GM23338 (cell line): ENCODE data around the gene PFDN4. TPM values are rescaled to one million over a fixed set of nuclear protein-coding genes. Genes with fewer than 3 reads are reported as not detected.

Source experiments
- ATAC-seq: fragments of 200-7000 bp; cut with Tn5 transposase; 3 replicates; pipeline ENCODE4 v1.9.1; 2020
- DNase-seq: peaks from one replicate; pipeline ENCODE4 v3.0.0-alpha.2; 2015; ENCODE audit warnings: low spot score
- H2AFZ ChIP-seq: fragments of 200-600 bp; sonication (generic); 2 replicates; pipeline ENCODE4 v1.8.0; 2016; ENCODE audit warnings: antibody characterized with exemption, mild to moderate bottlenecking, moderate library complexity
- H3F3A ChIP-seq: fragments of 200-600 bp; sonication (generic); replicated peaks from 2 replicates; pipeline ENCODE4 v1.8.0; 2017; ENCODE audit warnings: antibody characterized with exemption, mixed run types, low read depth
- H3K27ac ChIP-seq: fragments of 200-600 bp; sonication (generic); 2 replicates; pipeline ENCODE4 v1.6.1; 2016; ENCODE audit warnings: low read depth
- H3K27me3 ChIP-seq: fragments of 200-600 bp; sonication (generic); 2 replicates; pipeline ENCODE4 v1.8.0; 2016; ENCODE audit warnings: mild to moderate bottlenecking, mixed run types, moderate library complexity; ENCODE audit not compliant: insufficient read depth
- H3K36me3 ChIP-seq: fragments of 200-600 bp; sonication (generic); 2 replicates; pipeline ENCODE4 v1.8.0; 2016; ENCODE audit warnings: mild to moderate bottlenecking; ENCODE audit not compliant: insufficient read depth
- H3K4me1 ChIP-seq: fragments of 200-600 bp; sonication (generic); 2 replicates; pipeline ENCODE4 v1.8.0; 2016; ENCODE audit warnings: mild to moderate bottlenecking, moderate library complexity; ENCODE audit not compliant: insufficient read depth
- H3K4me2 ChIP-seq: fragments of 200-600 bp; sonication (generic); 2 replicates; pipeline ENCODE4 v1.7.1; 2017; ENCODE audit warnings: mixed run types
- H3K4me3 ChIP-seq: fragments of 200-600 bp; sonication (generic); 2 replicates; pipeline ENCODE4 v1.6.1; 2016; ENCODE audit warnings: mixed run types
- H3K79me2 ChIP-seq: fragments of 200-600 bp; sonication (generic); replicated peaks from 2 replicates; pipeline ENCODE4 v1.8.0; 2017; ENCODE audit warnings: mild to moderate bottlenecking; ENCODE audit not compliant: insufficient read depth
- H3K9me2 ChIP-seq: fragments of 200-600 bp; sonication (generic); 2 replicates; pipeline ENCODE4 v1.8.0; 2017; ENCODE audit not compliant: insufficient read depth
- H4K20me1 ChIP-seq: fragments of 200-600 bp; sonication (generic); replicated peaks from 2 replicates; pipeline ENCODE4 v1.8.0; 2017; ENCODE audit warnings: mild to moderate bottlenecking; ENCODE audit not compliant: insufficient read depth
- H3K27ac Mint-ChIP-seq: 2 replicates; pipeline ENCODE4 v1.8.0; 2020; ENCODE audit warnings: inconsistent platforms, mild to moderate bottlenecking, moderate library complexity, mixed read lengths
- H3K27me3 Mint-ChIP-seq: 3 replicates; pipeline ENCODE4 v1.8.0; 2022; ENCODE audit warnings: low read depth, mild to moderate bottlenecking, moderate library complexity, mixed read lengths, inconsistent platforms; ENCODE audit not compliant: insufficient read depth, poor library complexity
- H3K36me3 Mint-ChIP-seq: 3 replicates; pipeline ENCODE4 v1.8.0; 2021; ENCODE audit warnings: low read depth, mild to moderate bottlenecking, inconsistent platforms, moderate library complexity, mixed read lengths
- H3K4me1 Mint-ChIP-seq: 3 replicates; pipeline ENCODE4 v1.8.0; 2020; ENCODE audit warnings: mild to moderate bottlenecking, inconsistent platforms, mixed read lengths
- H3K4me3 Mint-ChIP-seq: 3 replicates; pipeline ENCODE4 v1.8.0; 2021; ENCODE audit warnings: moderate library complexity, mild to moderate bottlenecking, inconsistent platforms, mixed read lengths
- H3K9me3 Mint-ChIP-seq: 3 replicates; pipeline ENCODE4 v1.8.0; 2020; ENCODE audit warnings: moderate library complexity, mild to moderate bottlenecking, inconsistent platforms, mixed read lengths
- CREB1 ChIP-seq: fragments of 250-450 bp; sonication (Bioruptor Pico); IDR thresholded peaks from 2 replicates; pipeline ENCODE4 v1.5.0; 2020; ENCODE audit warnings: low read depth, mild to moderate bottlenecking, moderate library complexity
- CTCF ChIP-seq, 2 experiments: fragments of 200-600 bp in 1 of 2; sonication (generic) in 1 of 2; conservative IDR thresholded peaks; 2 replicates each; pipeline versions ENCODE4 v1.5.1 to v1.6.1; 2016 to 2017; ENCODE audit warnings: antibody characterized with exemption in 2 of 2, low read depth in 2 of 2, mild to moderate bottlenecking in 2 of 2, moderate library complexity in 1 of 2
- ETS1 ChIP-seq: IDR thresholded peaks from 2 replicates; pipeline ENCODE4 v1.6.1; 2016; ENCODE audit warnings: antibody characterized with exemption
- EZH2 ChIP-seq: fragments of 200-600 bp; sonication (generic); IDR thresholded peaks from one replicate; pipeline ENCODE4 v1.8.0; 2017; ENCODE audit warnings: antibody characterized with exemption, mild to moderate bottlenecking, low read depth; ENCODE audit not compliant: unreplicated experiment
- EZH2phosphoT487 ChIP-seq: fragments of 200-600 bp; sonication (generic); IDR thresholded peaks from one replicate; pipeline ENCODE4 v1.8.1; 2018; ENCODE audit warnings: antibody characterized with exemption; ENCODE audit not compliant: unreplicated experiment
- JUNB ChIP-seq: IDR thresholded peaks from one replicate; pipeline ENCODE4 v1.6.1; 2016; ENCODE audit warnings: antibody characterized with exemption; ENCODE audit not compliant: unreplicated experiment
- NANOG ChIP-seq: IDR thresholded peaks from 2 replicates; pipeline ENCODE4 v1.6.1; 2016; ENCODE audit warnings: antibody characterized with exemption, borderline replicate concordance
- POLR2AphosphoS5 ChIP-seq: IDR thresholded peaks from 2 replicates; pipeline ENCODE4 v1.6.1; 2016; ENCODE audit warnings: antibody characterized with exemption, low read depth
- REST ChIP-seq: IDR thresholded peaks from one replicate; pipeline ENCODE4 v1.6.1; 2018; ENCODE audit warnings: antibody characterized with exemption; ENCODE audit not compliant: unreplicated experiment
- ZNF114 ChIP-seq: fragments of 250-450 bp; sonication (Bioruptor Pico); IDR thresholded peaks from 2 replicates; pipeline ENCODE4 v1.5.0; 2020; ENCODE audit warnings: mild to moderate bottlenecking, moderate library complexity
- ZNF331 ChIP-seq: fragments of 250-450 bp; sonication (Bioruptor Pico); IDR thresholded peaks from 2 replicates; pipeline ENCODE4 v1.5.0; 2020; ENCODE audit warnings: low read depth, mild to moderate bottlenecking, moderate library complexity
- ZNF462 ChIP-seq: fragments of 250-450 bp; sonication (Bioruptor Pico); IDR thresholded peaks from 2 replicates; pipeline ENCODE4 v1.5.0; 2020; ENCODE audit warnings: mild to moderate bottlenecking, moderate library complexity
- polyA plus RNA-seq: library from polyadenylated mRNA; unstranded; fragments of >200 nt; fragmentation: Nextera tagmentation; extraction: Ambion mirVana; gene quantifications from 2 replicates; pipeline ENCODE4 v1.2.1, GENCODE V29; 2016
- total RNA-seq: library from RNA; depleted of rRNA; stranded (reverse); fragments of >200 nt; shearing (Covaris generic); gene quantifications from 2 replicates; pipeline ENCODE4 v1.2.3, GENCODE V29; 2014

PFDN4 gene
- total and polyA plus RNA-seq, 2 experiments from 2014 or later, result 105 to 477 TPM

GRCh38 chr20:54188132-54188849 lies 19.6 kb upstream of the PFDN4 start:
- Mint-ChIP-seq H3K4me3 (no peak overlapping the region), H3K27me3 (peaks cover 1% of the 10 kb centered on the region), H3K4me1 (no peaks in the 10 kb centered on the region), H3K36me3 (no peaks in the 10 kb centered on the region), H3K9me3 (no peaks in the 10 kb centered on the region), H3K27ac (no peak overlapping the region)
- Histone ChIP-seq H3K79me2 (no peaks in the 10 kb centered on the region), H3K27me3 (no peaks in the 10 kb centered on the region), H3K4me2 (no peak overlapping the region), H3K27ac (no peak overlapping the region), H3K4me1 (no peaks in the 10 kb centered on the region), H2AFZ (peak overlapping the region; percentile 20; the same call in 1 of the 2 replicates), H3F3A (no peaks in the 10 kb centered on the region), H4K20me1 (no peaks in the 10 kb centered on the region), H3K9me2 (peaks cover 10% of the 10 kb centered on the region; the same call in 1 of the 2 replicates), H3K36me3 (no peaks in the 10 kb centered on the region), H3K4me3 (no peak overlapping the region)
- TF ChIP-seq EZH2phosphoT487 (no peak), REST (no peak), ZNF331 (no peak), CREB1 (CRISPR knock-in tag) (no peak), NANOG (no peak), ETS1 (no peak), CTCF (conservative IDR thresholded peaks at IDR 0.05; ENCODE audit: low read depth in 2 of 2) (no peak), ZNF462 (CRISPR knock-in tag) (no peak), JUNB (no peak), EZH2 (no peak), POLR2AphosphoS5 (no peak), ZNF114 (CRISPR knock-in tag) (no peak)
- no peak for ATAC-seq
- no peak for DNase-seq
